NCI-H524 treated with DMSO at 0.1 percent for 48 hours (cell line): Measurements from ENCODE around the gene KCNT1.

ENCODE experiments used
- DNase-seq: peaks from one replicate; lab custom pipeline; 2025; lab: John Stamatoyannopoulos, UW

Gene KCNT1

DNA sequence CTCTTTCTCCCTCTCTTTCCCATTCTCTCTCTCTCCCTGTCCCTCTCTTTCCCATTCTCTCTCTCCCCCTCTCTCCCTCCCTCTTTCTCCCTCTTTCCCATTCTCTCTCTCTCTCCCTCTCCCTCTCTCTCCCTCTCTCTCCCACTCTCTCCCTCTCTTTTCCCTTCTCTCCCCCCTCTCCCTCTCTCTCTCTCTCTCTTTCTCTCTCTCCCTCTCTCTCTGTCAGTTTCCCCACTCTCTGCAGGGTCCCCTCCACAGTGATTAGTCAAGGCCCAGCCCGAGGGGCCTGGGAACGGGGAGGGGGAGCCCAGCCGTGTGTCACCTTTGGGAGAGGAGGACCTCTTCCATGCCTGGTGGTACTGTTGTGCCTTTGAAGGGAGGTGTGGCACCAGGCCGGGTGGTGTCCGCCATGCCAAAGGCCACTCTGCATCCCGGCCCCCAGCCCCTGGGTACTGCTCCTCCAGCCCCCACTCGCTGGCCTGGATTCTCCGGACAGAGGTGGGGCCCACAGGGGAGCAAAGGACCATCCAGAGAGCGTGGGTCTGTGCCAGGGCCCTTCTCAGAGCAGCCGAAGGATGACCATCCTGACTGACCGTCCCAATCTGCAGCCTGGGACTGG lies 25.4 kb downstream of the KCNT1 start:
- no peak for DNase-seq

DNA sequence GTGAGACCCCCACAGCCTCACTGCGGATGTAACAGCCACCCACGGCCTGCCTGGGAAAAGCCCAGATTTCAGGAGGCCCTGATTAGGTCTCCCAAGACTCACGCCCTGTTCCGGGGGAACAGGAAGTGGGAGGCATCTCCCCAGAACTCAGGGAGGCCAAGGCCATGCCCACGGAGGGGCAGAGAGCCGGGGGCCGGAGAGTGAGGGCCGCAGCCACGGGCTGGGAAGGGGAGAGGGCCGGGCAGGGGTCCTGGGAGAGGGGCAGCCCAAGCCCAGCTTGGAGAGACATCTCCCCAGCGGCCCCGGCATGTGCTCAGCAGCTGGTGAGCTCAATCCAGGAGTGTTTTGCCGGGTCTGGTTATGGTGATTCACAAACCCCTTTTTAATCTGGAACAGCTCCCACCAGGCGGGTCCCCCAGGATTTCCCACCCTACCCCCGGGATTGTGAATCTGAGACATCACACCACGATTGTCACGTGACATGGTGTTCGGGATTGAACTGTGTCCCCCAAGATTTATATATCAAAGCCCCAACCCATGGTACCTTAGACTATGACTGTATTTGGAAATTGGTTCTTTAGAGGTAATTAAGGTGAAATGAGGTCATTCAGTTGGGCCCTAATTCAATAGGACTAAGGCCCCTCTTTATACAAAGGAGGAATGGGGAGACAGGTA lies 26.6 kb downstream of the KCNT1 start:
- no peak for DNase-seq

GRCh38 chr9:135729480-135729879 lies 27.5 kb downstream of the KCNT1 start:
- no peak for DNase-seq

DNA sequence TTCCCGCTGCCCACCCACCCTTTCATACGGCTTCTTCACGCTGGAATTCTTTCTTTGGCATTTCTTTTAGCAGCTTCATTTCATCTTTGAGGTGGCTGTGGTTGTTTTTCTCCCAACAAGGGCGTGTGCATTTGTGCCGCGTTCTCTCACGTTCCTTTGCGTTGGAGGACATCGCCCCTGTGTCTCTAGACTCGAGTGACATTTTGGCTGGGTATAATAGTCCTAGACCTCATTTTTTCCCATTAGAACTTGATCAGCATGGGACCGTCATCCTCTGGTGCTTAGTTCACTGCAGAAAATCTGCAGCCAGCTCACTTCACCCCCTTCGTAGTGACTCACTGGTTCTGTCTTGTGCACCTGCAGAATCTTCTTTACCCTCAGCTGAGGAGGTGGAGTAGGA lies 29.5 kb downstream of the KCNT1 start:
- DNase-seq: no peak

DNA sequence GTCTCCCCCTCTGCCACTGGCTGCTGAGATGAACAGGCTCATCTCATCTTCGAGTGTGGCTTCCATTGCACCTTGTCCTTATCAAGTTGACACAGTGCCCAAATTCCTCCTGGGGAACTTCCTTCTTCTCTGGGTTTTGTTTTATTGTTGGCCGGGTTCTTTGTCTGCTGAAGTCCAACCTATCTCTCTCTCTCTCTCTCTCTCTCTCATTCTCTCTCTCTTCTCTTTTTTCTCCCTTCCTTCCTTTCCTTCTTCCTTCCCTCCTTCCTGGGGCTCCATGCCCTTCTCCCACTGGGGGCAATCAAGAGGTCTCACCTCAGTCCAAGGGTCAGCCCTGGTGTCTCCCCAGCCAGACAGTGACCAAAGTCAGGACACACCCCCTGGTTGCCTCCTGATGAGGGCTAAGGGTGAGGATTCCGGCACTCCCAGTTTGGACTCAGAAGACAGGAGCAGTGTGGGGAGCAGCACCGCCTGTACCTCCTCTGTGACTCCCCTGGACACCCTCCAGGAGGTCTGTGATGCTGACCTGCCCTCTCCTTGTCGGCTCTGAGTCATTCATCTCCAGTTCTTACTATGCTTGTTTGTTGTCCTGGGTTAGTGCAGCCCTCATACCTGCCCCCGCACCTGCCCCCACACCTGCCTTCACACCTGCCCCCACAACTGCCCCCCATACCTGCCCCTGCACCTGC lies 30.7 kb downstream of the KCNT1 start:
- DNase-seq: no peak

GRCh38 chr9:135734616-135735144 lies 32.7 kb downstream of the KCNT1 start:
- DNase-seq: no peak

DNA sequence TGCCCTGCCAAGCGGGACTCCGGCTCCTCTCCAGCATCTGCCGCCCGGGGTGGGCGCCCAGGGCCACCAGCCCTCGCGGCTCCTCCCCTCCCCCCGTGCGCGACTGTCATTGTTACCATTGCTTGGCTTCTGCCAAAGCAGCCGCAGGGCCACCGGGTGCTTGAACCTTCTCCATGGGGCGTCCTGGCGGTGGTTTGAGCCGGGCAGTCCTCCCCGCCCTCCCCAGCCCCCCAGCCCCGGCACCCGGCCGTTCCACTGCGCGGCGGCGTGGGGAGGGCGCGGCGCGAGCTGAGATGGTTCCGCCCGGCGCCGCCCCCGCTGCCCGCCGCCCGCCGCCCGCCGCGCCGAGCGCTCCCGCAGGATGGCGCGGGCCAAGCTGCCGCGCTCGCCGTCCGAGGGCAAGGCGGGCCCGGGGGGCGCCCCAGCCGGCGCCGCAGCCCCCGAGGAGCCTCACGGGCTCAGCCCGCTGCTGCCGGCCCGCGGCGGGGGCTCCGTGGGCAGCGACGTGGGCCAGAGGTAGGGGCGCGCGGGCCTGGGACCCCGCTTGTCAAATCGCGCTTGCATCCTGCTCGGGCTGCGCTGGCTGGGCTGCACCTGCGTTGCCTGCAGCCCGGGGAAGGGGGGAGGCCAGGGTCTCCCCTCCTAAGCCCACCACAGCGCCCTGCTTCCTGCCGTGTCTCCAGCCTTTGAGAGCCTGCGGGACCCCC lies 34.4 kb downstream of the KCNT1 start:
- DNase-seq: no peak

DNA sequence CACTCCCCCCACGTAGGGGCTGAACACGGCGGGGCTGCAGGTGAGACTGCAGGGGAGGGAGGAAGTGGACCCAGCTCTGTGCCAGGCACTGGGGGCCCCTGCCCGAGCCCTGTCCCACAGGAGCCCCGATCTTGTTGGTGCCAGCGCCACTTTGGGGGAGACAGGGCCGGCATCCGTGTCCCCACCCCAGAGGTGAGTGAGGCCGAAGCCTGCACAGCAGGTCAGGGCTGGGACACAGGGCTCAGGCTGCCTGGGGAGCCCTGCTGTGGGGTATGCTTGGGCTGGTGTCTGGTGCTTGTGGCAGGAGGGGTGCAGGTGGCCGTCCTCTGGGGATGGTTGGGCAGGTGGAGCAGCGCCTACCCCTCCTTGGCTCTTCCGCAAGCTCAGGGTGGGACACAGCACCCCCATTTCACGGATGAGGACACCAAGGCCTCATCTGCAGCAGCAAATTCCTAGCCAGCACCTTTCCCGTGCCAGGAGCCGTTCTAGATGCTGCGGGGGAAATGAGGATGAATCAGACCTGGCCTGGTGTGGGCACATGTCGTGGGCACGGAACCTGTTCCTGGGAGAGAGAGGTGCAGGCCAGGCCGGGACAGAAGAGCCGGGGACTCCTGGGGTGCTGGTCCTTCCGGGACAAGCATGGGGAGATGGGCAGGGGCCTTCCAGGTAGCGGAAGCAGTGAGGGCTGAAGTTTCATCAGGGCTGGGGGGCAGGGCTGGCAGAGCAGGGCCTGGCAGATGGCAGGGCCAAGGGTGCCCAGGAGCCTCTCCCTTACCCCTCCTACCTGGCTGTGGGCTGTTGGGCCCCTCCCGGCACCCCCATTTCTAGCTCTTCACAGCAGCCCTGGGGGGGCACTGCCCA lies 35.2 kb downstream of the KCNT1 start:
- no peak for DNase-seq

GRCh38 chr9:135737840-135738521 lies 36.0 kb downstream of the KCNT1 start:
- DNase-seq: no peak

GRCh38 chr9:135739271-135740220 lies 37.6 kb downstream of the KCNT1 start:
- DNase-seq: no peak

DNA sequence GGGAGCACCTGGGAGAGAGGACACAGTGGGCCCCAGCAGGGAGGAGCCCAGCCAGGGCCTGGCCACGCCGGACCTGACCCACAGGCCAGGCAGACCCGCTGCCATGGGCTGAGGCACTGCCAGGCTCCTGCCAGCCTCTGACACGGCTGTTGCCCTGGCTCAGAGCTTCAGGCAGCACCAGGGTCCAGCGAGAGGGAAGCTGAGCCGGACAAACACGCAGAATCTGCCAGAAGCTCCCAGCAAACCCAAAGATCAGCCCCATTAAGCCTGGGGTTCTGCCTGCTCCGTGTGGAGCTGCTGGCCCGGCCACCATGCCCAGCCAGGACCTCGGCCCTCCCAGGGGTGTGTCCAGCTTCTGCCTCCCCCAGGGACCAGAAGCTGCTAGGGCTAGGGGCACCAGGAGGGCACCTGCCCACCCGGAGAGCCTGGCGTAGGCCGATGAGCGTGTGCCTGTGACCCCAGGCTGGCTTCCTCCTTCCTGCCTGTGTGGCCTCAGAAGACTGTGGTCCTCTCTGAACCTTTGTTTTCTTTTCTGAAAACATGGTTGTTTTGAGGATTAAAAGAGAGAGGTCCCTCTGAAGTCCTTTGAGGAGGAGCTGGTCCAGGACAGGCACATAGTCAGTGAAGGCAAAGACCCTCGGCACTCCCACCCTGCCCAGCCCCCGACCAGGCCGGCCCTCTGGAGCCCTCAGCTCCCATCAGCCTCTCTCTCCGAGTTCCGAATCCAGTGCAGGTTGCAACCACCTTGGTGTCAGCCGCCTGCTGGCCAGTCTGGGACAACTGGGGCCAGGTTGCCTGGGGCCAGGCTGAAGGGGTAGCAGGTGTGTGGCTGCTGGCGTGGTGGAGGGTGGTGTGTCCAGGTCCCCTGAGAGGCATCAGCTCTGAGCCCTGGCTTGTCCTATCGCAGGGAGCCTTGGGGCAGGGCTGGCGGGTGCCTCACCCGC lies 39.6 kb downstream of the KCNT1 start:
- no peak for DNase-seq

DNA sequence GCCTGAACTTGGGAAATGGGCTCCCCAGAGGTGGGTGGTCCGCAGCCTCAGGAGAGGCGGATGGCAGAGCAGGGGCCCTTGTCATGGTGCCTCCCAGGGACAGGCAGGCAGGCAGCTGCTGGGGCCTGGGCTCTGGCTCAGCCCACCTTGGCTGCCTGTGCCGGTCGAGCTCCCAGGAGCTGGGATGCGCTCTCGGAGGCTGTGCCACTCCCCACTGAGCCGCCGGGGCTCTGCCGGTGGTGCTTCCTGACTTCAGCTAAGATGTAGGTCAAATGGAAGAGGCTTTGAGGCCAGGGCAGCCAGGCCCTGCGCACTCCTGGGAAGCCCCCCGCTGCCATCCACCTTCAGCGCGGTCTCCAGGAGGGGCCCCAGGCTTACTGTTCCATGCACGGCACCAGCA lies 41.0 kb downstream of the KCNT1 start:
- no peak for DNase-seq

- no peak for DNase-seq
These were observed 41.8 kb downstream of the KCNT1 start for GRCh38 chr9:135743546-135744332.

DNA sequence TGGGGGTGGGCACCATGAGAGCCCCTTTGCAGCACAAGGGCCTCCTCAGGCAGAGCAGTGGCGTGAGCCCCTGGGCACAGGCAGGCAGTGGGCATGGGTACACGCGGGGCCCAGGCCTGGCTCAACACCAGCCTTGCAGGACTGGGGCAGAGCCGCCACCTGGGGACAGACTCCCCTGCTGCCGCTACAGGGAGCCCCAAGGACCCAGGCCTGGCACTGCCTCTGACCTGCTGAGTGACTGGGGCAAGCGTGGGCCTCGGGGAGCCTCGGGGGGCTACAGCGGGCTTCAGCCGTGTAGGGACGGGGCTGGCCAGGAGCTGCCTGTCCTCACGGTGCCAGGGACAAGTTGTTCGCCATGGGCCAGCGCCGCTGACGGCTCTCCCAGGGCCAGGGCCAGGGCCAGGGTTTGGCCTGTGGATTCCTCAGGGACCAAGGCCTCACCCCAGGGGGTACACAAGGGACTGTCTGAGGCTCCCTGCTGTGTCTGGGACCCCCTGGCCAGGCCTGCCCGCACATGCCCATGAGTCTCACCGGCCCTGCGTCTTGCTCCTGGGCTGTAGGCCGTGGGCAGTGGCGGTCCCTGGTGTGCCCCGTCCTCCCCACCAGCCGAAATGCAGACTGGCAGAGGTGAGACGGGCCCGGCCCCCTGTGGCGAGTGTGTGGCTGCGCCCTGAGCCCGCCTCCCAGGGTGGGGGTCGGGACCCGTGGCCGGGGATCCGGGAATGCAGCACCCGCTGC lies 42.5 kb downstream of the KCNT1 start:
- DNase-seq: no peak

- no peak for DNase-seq
These were observed 43.2 kb downstream of the KCNT1 start for GRCh38 chr9:135745189-135745588.

GRCh38 chr9:135745686-135746324 lies 43.8 kb downstream of the KCNT1 start:
- DNase-seq: no peak

DNA sequence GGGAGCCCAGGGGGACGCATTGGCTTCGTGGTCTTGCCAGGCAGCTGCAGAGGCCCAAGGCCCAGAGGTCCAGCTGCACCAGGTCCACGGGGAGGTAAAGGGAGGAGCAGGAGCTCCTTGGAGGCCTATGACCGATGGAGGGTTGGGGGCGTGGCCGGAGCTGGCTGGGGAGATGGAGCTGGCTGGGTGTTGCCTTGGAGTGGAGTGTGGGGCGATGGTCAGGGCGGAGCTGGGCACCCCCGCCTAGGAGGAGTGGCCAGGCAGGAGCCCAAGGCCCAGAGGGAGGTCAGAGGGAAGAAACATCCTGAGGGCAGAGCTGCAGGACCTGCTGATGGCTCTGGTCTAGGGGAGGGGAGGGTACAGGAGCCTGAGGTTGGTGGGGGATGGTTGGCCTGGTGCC lies 44.6 kb downstream of the KCNT1 start:
- no peak for DNase-seq
